Measurements from ENCODE around the gene PNISR. TPM values are rescaled to one million over a fixed set of nuclear protein-coding genes. Genes with fewer than 3 reads are reported as not detected.

Gene PNISR
- total and polyA plus RNA-seq, 2 donors (not counting 1 experiment from before 2014, with no cell fraction given), result 27.7 to 99.1 TPM

GRCh38 chr6:99426451-99426757, 1.3 kb upstream of the PNISR start:
- H3K27ac ChIP-seq (ENCODE audit: insufficient read depth, low read length), result peak overlapping the region; percentile 100
- H4K20me1 ChIP-seq (ENCODE audit: control insufficient read depth, extremely low read depth, insufficient read depth, low read length), result no peaks in the 10 kb centered on the region
- H3K4me1 ChIP-seq (ENCODE audit: control insufficient read depth, extremely low read depth, insufficient read depth, low read length), result peaks cover 6% of the 10 kb centered on the region
- peak overlapping the region; percentile 81 for H3K4me2 ChIP-seq (ENCODE audit: extremely low read depth, insufficient read depth, low read length)
- TF ChIP-seq CTCF (conservative IDR thresholded peaks at IDR 0.05 in 1 of 2, IDR thresholded peaks at IDR 0.05 in 1 of 2; ENCODE audit: low read depth in 1 of 2, low read length in 2 of 2) (no peak), EZH2 (IDR thresholded peaks at IDR 0.05; ENCODE audit: low read length, missing control alignments) (no peak)
- peak; percentile 5 to 26 for DNase-seq (ENCODE audit: low read depth in 2 of 2)
- H3K4me3 ChIP-seq (replicated peaks in 1 of 4; ENCODE audit: control extremely low read depth in 1 of 4, insufficient read depth in 1 of 4, low read depth in 3 of 4, low read length in 4 of 4), result peak overlapping the region; percentile 68 to 99 (median 83)
- H3K9ac ChIP-seq (ENCODE audit: insufficient read depth, low read length), result no peak overlapping the region
- peaks cover 46% of the 10 kb centered on the region for H3K79me2 ChIP-seq (ENCODE audit: control insufficient read depth, insufficient read depth, low read length)
- no peaks in the 10 kb centered on the region for H3K27me3 ChIP-seq (ENCODE audit: control insufficient read depth, insufficient read depth, low read length)
- H2AFZ ChIP-seq (ENCODE audit: low read length), result peak overlapping the region; percentile 4
- H3K9me3 ChIP-seq (ENCODE audit: control insufficient read depth, insufficient read depth, low read depth, low read length), result no peaks in the 10 kb centered on the region
- no peaks in the 10 kb centered on the region for H3K36me3 ChIP-seq (ENCODE audit: control insufficient read depth, insufficient read depth, low read length)

GRCh38 chr6:99425647-99426450, 741 bp upstream of the PNISR start:
- H3K4me2 ChIP-seq (ENCODE audit: extremely low read depth, insufficient read depth, low read length), result peak overlapping the region; percentile 81
- no peaks in the 10 kb centered on the region for H4K20me1 ChIP-seq (ENCODE audit: control insufficient read depth, extremely low read depth, insufficient read depth, low read length)
- H3K27ac ChIP-seq (ENCODE audit: insufficient read depth, low read length), result peak overlapping the region; percentile 100
- H3K36me3 ChIP-seq (ENCODE audit: control insufficient read depth, insufficient read depth, low read length), result no peaks in the 10 kb centered on the region
- TF ChIP-seq EZH2 (IDR thresholded peaks at IDR 0.05; ENCODE audit: low read length, missing control alignments), result no peak
- peak; percentile 46 to 60 for TF ChIP-seq CTCF (conservative IDR thresholded peaks at IDR 0.05 in 1 of 2, IDR thresholded peaks at IDR 0.05 in 1 of 2; ENCODE audit: low read depth in 1 of 2, low read length in 2 of 2)
- H3K27me3 ChIP-seq (ENCODE audit: control insufficient read depth, insufficient read depth, low read length), result no peaks in the 10 kb centered on the region
- H3K4me1 ChIP-seq (ENCODE audit: control insufficient read depth, extremely low read depth, insufficient read depth, low read length), result peaks cover 6% of the 10 kb centered on the region
- peaks cover 51% of the 10 kb centered on the region for H3K79me2 ChIP-seq (ENCODE audit: control insufficient read depth, insufficient read depth, low read length)
- DNase-seq (ENCODE audit: low read depth in 2 of 2), result peak; percentile 89 to 96
- peak overlapping the region; percentile 68 for H3K9ac ChIP-seq (ENCODE audit: insufficient read depth, low read length)
- H3K9me3 ChIP-seq (ENCODE audit: control insufficient read depth, insufficient read depth, low read depth, low read length), result no peaks in the 10 kb centered on the region
- peak overlapping the region; percentile 68 to 99 (median 83) for H3K4me3 ChIP-seq (replicated peaks in 1 of 4; ENCODE audit: control extremely low read depth in 1 of 4, insufficient read depth in 1 of 4, low read depth in 3 of 4, low read length in 4 of 4)
- peak overlapping the region; percentile 53 for H2AFZ ChIP-seq (ENCODE audit: low read length)

- H3K4me1 ChIP-seq (ENCODE audit: control insufficient read depth, extremely low read depth, insufficient read depth, low read length), result peaks cover 6% of the 10 kb centered on the region
- peak overlapping the region; percentile 68 to 99 (median 83) for H3K4me3 ChIP-seq (replicated peaks in 1 of 4; ENCODE audit: control extremely low read depth in 1 of 4, insufficient read depth in 1 of 4, low read depth in 3 of 4, low read length in 4 of 4)
- no peaks in the 10 kb centered on the region for H3K9me3 ChIP-seq (ENCODE audit: control insufficient read depth, insufficient read depth, low read depth, low read length)
- no peak for DNase-seq (ENCODE audit: low read depth in 2 of 2)
- no peak for TF ChIP-seq CTCF (conservative IDR thresholded peaks at IDR 0.05 in 1 of 2, IDR thresholded peaks at IDR 0.05 in 1 of 2; ENCODE audit: low read depth in 1 of 2, low read length in 2 of 2)
- no peak for TF ChIP-seq EZH2 (IDR thresholded peaks at IDR 0.05; ENCODE audit: low read length, missing control alignments)
- no peak overlapping the region for H3K9ac ChIP-seq (ENCODE audit: insufficient read depth, low read length)
- H4K20me1 ChIP-seq (ENCODE audit: control insufficient read depth, extremely low read depth, insufficient read depth, low read length), result no peaks in the 10 kb centered on the region
- no peaks in the 10 kb centered on the region for H3K27me3 ChIP-seq (ENCODE audit: control insufficient read depth, insufficient read depth, low read length)
- H3K4me2 ChIP-seq (ENCODE audit: extremely low read depth, insufficient read depth, low read length), result peak overlapping the region; percentile 87
- H3K36me3 ChIP-seq (ENCODE audit: control insufficient read depth, insufficient read depth, low read length), result no peaks in the 10 kb centered on the region
- H3K79me2 ChIP-seq (ENCODE audit: control insufficient read depth, insufficient read depth, low read length), result peaks cover 68% of the 10 kb centered on the region
- no peak overlapping the region for H2AFZ ChIP-seq (ENCODE audit: low read length)
- H3K27ac ChIP-seq (ENCODE audit: insufficient read depth, low read length), result peak overlapping the region; percentile 100
Measured at GRCh38 chr6:99424022-99424421, 1.1 kb downstream of the PNISR start.
